OCI-LY3 (cell line): ENCODE data around the gene AMN.

Experiments
- EZH2phosphoT487 ChIP-seq: fragments of 200-600 bp; shearing (Covaris generic); IDR thresholded peaks from 2 replicates; pipeline ENCODE4 v1.6.1; 2018; ENCODE audit warnings: antibody characterized with exemption, mixed run types, low read depth
- TF ChIP-seq, protein P1 (sequence below): fragments of 200-600, 300-600 bp; sonication (generic); IDR thresholded peaks from 2 replicates; pipeline ENCODE4 v1.5.1; 2014; ENCODE audit warnings: antibody characterized with exemption, low read length, low read depth

DNA sequence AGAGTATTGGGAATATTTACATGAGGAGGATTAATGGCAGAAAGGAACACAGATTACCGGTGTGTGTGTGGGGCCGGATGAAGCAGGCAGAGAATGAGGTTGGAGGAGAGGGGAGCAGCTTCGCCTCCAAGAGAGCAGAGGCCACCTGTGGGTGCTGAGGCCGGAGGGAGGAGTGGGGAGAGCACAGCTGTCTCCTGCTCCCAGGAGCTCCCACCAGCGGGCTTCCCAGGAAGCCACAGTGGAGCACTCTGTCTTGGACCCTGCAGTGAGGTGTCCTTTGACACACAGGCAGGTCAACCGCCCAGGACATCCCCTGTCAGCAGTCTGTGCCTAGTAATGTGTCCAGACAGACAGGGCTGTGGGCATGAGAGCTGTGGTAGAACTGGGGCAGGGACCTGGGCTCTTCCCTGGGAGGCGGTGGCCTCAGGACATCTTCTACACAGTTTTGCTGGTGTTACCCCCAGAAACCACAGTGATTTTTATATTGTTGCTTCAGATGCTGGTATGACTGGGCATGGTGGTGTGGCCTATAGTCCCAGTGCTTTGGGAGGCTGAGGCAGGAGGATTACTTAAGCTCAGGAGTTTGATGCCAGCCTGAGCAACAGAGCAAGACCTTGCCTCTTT, 18.5 kb upstream of the AMN start:
- TF ChIP-seq, protein P1, sequence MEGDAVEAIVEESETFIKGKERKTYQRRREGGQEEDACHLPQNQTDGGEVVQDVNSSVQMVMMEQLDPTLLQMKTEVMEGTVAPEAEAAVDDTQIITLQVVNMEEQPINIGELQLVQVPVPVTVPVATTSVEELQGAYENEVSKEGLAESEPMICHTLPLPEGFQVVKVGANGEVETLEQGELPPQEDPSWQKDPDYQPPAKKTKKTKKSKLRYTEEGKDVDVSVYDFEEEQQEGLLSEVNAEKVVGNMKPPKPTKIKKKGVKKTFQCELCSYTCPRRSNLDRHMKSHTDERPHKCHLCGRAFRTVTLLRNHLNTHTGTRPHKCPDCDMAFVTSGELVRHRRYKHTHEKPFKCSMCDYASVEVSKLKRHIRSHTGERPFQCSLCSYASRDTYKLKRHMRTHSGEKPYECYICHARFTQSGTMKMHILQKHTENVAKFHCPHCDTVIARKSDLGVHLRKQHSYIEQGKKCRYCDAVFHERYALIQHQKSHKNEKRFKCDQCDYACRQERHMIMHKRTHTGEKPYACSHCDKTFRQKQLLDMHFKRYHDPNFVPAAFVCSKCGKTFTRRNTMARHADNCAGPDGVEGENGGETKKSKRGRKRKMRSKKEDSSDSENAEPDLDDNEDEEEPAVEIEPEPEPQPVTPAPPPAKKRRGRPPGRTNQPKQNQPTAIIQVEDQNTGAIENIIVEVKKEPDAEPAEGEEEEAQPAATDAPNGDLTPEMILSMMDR: no peak
- TF ChIP-seq EZH2phosphoT487: no peak
